Uterus (tissue), 2 donors: ENCODE measurements around the gene STX1B.

Experiments used
- POLR2A ChIP-seq, 2 donors: fragments of 450-650 bp; IDR thresholded peaks; one replicate each; pipeline ENCODE4 v1.6.1; 2016; ENCODE audit warnings: antibody characterized with exemption in 2 of 2, mild to moderate bottlenecking in 1 of 2, moderate library complexity in 1 of 2
- TF ChIP-seq, protein P1 (sequence below), 4 experiments: fragments of 200-600 bp in 2 of 4; fragments of 450-650 bp in 2 of 4; sonication (generic) in 2 of 4; IDR thresholded peaks; one replicate each; pipeline ENCODE4 v1.5.1; 2016 to 2019; ENCODE audit warnings: antibody characterized with exemption in 4 of 4, mild to moderate bottlenecking in 2 of 4, moderate library complexity in 1 of 4

- TF ChIP-seq POLR2A (IDR thresholded peaks at IDR 0.05): peak in 1 of 2 donors; percentile 24
- TF ChIP-seq, protein P1, sequence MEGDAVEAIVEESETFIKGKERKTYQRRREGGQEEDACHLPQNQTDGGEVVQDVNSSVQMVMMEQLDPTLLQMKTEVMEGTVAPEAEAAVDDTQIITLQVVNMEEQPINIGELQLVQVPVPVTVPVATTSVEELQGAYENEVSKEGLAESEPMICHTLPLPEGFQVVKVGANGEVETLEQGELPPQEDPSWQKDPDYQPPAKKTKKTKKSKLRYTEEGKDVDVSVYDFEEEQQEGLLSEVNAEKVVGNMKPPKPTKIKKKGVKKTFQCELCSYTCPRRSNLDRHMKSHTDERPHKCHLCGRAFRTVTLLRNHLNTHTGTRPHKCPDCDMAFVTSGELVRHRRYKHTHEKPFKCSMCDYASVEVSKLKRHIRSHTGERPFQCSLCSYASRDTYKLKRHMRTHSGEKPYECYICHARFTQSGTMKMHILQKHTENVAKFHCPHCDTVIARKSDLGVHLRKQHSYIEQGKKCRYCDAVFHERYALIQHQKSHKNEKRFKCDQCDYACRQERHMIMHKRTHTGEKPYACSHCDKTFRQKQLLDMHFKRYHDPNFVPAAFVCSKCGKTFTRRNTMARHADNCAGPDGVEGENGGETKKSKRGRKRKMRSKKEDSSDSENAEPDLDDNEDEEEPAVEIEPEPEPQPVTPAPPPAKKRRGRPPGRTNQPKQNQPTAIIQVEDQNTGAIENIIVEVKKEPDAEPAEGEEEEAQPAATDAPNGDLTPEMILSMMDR (IDR thresholded peaks at IDR 0.05): no peak
Observed at GRCh38 chr16:30949650-30950515, 60.6 kb downstream of the STX1B start.
